ENCODE data around the gene MCC.

MCC gene

DNA sequence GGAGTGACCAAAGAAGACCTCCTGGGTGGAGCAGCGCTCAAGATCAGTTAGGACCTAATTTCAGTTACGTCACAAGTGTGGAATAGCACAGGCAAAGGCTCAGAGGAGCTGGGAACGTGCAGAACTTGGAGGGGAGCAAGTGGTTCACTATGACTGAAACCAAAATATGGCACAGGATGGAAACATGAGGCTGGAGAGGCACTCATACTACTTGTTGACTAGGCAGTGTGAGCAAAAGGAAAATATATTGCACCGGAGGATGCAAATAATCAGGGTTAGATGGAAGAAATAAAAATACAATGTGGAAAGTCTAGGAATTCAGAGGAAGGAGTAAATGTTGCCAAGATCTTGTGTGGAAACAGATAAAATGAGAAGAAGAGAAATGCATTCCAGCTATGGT is 363.3 kb downstream of the MCC start:
- TF ChIP-seq TCF4 (CRISPR knock-in tag; IDR thresholded peaks at IDR 0.05; ENCODE audit: borderline replicate concordance) = no peak
- no peak for TF ChIP-seq CSRNP3 (CRISPR knock-in tag; IDR thresholded peaks at IDR 0.05)
- TF ChIP-seq ZFP3 (CRISPR knock-in tag; IDR thresholded peaks at IDR 0.05) = no peak

GRCh38 chr5:113124265-113124664 is 364.0 kb downstream of the MCC start:
- ATAC-seq = no peak

More for the DNA sequence above, 363.3 kb downstream of the MCC start:
- no peak for ATAC-seq

DNA sequence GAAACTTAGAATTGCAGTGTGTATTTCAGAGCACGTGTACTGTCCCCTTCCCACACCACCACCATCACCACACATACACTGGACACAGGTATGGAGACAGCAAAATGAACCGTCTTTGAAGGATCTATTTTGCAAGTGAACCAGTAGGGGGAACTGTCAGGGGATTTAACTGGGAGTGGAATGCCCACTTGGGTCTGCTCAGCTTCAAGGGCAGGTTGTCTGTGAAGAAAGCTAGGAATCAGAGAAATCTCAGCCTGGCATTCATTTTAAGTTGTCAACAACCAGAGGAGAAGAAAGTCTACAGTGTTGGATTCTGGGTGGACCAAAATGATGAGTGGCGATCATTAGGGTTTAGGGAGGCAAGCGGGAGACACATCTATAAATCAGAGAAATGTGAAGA is 364.6 kb downstream of the MCC start:
- peak; percentile 68; the same call in 2 of the 3 replicates for ATAC-seq
- TF ChIP-seq, protein P1, sequence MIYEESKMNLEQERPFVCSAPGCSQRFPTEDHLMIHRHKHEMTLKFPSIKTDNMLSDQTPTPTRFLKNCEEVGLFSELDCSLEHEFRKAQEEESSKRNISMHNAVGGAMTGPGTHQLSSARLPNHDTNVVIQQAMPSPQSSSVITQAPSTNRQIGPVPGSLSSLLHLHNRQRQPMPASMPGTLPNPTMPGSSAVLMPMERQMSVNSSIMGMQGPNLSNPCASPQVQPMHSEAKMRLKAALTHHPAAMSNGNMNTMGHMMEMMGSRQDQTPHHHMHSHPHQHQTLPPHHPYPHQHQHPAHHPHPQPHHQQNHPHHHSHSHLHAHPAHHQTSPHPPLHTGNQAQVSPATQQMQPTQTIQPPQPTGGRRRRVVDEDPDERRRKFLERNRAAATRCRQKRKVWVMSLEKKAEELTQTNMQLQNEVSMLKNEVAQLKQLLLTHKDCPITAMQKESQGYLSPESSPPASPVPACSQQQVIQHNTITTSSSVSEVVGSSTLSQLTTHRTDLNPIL (CRISPR knock-in tag; IDR thresholded peaks at IDR 0.05; ENCODE audit: low read depth) = no peak
- no peak for TF ChIP-seq CSRNP3 (CRISPR knock-in tag; IDR thresholded peaks at IDR 0.05)
- no peak for TF ChIP-seq RARB (CRISPR knock-in tag; IDR thresholded peaks at IDR 0.05)
- TF ChIP-seq BACH2 (CRISPR knock-in tag; IDR thresholded peaks at IDR 0.05; ENCODE audit: borderline replicate concordance) = no peak
- TF ChIP-seq ZFP30 (CRISPR knock-in tag; IDR thresholded peaks at IDR 0.05) = no peak
- TF ChIP-seq ARNTL (CRISPR knock-in tag; IDR thresholded peaks at IDR 0.05; ENCODE audit: borderline replicate concordance, low read depth) = no peak
- no peak for TF ChIP-seq ZNF565 (CRISPR knock-in tag; conservative IDR thresholded peaks at IDR 0.05; ENCODE audit: low read depth)

More at GRCh38 chr5:113124265-113124664, 364.0 kb downstream of the MCC start:
- TF ChIP-seq ZNF565 (CRISPR knock-in tag; conservative IDR thresholded peaks at IDR 0.05; ENCODE audit: low read depth) (no peak), ISL1 (CRISPR knock-in tag; IDR thresholded peaks at IDR 0.05) (peak; percentile 70)

- ATAC-seq = no peak
- TF ChIP-seq BACH2 (CRISPR knock-in tag; IDR thresholded peaks at IDR 0.05; ENCODE audit: borderline replicate concordance) (no peak), ZFP3 (CRISPR knock-in tag; IDR thresholded peaks at IDR 0.05) (no peak), PPARA (CRISPR knock-in tag; IDR thresholded peaks at IDR 0.05; ENCODE audit: borderline replicate concordance) (no peak), ZFP30 (CRISPR knock-in tag; IDR thresholded peaks at IDR 0.05) (no peak), CSDC2 (CRISPR knock-in tag; IDR thresholded peaks at IDR 0.05) (no peak), ZNF565 (CRISPR knock-in tag; conservative IDR thresholded peaks at IDR 0.05; ENCODE audit: low read depth) (no peak), SNAI2 (CRISPR knock-in tag; IDR thresholded peaks at IDR 0.05) (no peak), ISL1 (CRISPR knock-in tag; IDR thresholded peaks at IDR 0.05) (no peak), POU6F1 (CRISPR knock-in tag; IDR thresholded peaks at IDR 0.05; ENCODE audit: borderline replicate concordance, low read depth) (no peak), ESRRG (CRISPR knock-in tag; IDR thresholded peaks at IDR 0.05) (no peak), ZC3H10 (CRISPR knock-in tag; IDR thresholded peaks at IDR 0.05) (no peak), ZNF8 (CRISPR knock-in tag; IDR thresholded peaks at IDR 0.05) (no peak), TOX (CRISPR knock-in tag; IDR thresholded peaks at IDR 0.05; ENCODE audit: borderline replicate concordance) (no peak), CSRNP3 (CRISPR knock-in tag; IDR thresholded peaks at IDR 0.05) (no peak), OSR1 (CRISPR knock-in tag; IDR thresholded peaks at IDR 0.05) (no peak), ZNF70 (CRISPR knock-in tag; IDR thresholded peaks at IDR 0.05) (no peak), GLIS3 (CRISPR knock-in tag; IDR thresholded peaks at IDR 0.05) (no peak)
- TF ChIP-seq, protein P1 (CRISPR knock-in tag; IDR thresholded peaks at IDR 0.05; ENCODE audit: low read depth) = no peak
- TF ChIP-seq, protein P2, sequence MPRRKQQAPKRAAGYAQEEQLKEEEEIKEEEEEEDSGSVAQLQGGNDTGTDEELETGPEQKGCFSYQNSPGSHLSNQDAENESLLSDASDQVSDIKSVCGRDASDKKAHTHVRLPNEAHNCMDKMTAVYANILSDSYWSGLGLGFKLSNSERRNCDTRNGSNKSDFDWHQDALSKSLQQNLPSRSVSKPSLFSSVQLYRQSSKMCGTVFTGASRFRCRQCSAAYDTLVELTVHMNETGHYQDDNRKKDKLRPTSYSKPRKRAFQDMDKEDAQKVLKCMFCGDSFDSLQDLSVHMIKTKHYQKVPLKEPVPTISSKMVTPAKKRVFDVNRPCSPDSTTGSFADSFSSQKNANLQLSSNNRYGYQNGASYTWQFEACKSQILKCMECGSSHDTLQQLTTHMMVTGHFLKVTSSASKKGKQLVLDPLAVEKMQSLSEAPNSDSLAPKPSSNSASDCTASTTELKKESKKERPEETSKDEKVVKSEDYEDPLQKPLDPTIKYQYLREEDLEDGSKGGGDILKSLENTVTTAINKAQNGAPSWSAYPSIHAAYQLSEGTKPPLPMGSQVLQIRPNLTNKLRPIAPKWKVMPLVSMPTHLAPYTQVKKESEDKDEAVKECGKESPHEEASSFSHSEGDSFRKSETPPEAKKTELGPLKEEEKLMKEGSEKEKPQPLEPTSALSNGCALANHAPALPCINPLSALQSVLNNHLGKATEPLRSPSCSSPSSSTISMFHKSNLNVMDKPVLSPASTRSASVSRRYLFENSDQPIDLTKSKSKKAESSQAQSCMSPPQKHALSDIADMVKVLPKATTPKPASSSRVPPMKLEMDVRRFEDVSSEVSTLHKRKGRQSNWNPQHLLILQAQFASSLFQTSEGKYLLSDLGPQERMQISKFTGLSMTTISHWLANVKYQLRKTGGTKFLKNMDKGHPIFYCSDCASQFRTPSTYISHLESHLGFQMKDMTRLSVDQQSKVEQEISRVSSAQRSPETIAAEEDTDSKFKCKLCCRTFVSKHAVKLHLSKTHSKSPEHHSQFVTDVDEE (CRISPR knock-in tag; IDR thresholded peaks at IDR 0.05) = no peak
These were observed 366.2 kb downstream of the MCC start for GRCh38 chr5:113122053-113122452.
